Ovary (tissue), 3 donors: ENCODE results near the gene SMAD5.

Experiments
- CTCF ChIP-seq, 3 donors: fragments of 450-650 bp in 2 of 3; fragments of 200-600 bp in 1 of 3; IDR thresholded peaks; one replicate each; pipeline versions ENCODE4 v1.5.1 to v1.8.0; 2016 to 2022; ENCODE audit warnings: antibody characterized with exemption in 3 of 3, mild to moderate bottlenecking in 1 of 3
- EP300 ChIP-seq: sonication (generic); formaldehyde crosslinking; IDR thresholded peaks from one replicate; pipeline ENCODE4 v1.6.1; 2017; ENCODE audit warnings: antibody characterized with exemption
- POLR2A ChIP-seq: fragments of 450-650 bp; IDR thresholded peaks from one replicate; pipeline ENCODE4 v1.6.1; 2017; ENCODE audit warnings: antibody characterized with exemption, mild to moderate bottlenecking, moderate library complexity
- donor health status: DM: no; HTN: no; CAD: no.

- TF ChIP-seq CTCF (IDR thresholded peaks at IDR 0.05): no peak
- TF ChIP-seq EP300: no peak
- TF ChIP-seq POLR2A: no peak
Observed at GRCh38 chr5:136147632-136148031, 15.0 kb downstream of the SMAD5 start.
